ENCODE measurements around the gene COP1.

DNA sequence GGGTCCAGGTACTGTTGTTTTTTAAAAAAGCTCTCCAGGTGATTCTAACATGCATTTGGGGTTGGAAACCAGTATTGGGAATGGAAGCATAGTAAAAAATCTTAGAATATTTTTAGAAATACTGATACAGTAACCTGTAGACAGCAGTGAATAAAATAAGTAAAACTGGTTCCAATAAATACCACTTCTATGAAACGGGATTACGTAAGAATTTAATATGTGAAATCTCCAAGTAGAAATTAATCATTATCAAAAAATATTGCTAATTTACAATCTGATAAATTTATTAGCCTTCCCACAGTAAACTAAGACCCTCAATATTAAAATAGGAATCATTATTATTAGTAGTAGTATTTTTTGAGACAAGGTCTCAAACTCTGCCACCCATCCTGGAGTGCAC is 177.5 kb downstream of the COP1 start:
- no peak for TF ChIP-seq NFE2L2 (IDR thresholded peaks at IDR 0.05; ENCODE audit: low read depth, low read length)
- no peak for TF ChIP-seq MXI1 (IDR thresholded peaks at IDR 0.05; ENCODE audit: borderline replicate concordance, low read depth, low read length)
- TF ChIP-seq BHLHE40 (IDR thresholded peaks at IDR 0.05; ENCODE audit: low read depth, low read length): no peak
- TF ChIP-seq CTCF (conservative IDR thresholded peaks at IDR 0.05; ENCODE audit: low read depth, low read length): no peak
- peak; percentile 30; the same call in 1 of the 2 replicates for TF ChIP-seq CEBPB (IDR thresholded peaks at IDR 0.05; ENCODE audit: low read depth, low read length)
- TF ChIP-seq POLR2A (IDR thresholded peaks at IDR 0.05; ENCODE audit: low read depth, low read length): no peak
- TF ChIP-seq MAFK (IDR thresholded peaks at IDR 0.05; ENCODE audit: low read depth, low read length): no peak
- TF ChIP-seq SMC3 (IDR thresholded peaks at IDR 0.05; ENCODE audit: low read depth, low read length): no peak
- TF ChIP-seq USF2 (IDR thresholded peaks at IDR 0.05; ENCODE audit: low read depth, low read length): no peak
- TF ChIP-seq, protein P1, sequence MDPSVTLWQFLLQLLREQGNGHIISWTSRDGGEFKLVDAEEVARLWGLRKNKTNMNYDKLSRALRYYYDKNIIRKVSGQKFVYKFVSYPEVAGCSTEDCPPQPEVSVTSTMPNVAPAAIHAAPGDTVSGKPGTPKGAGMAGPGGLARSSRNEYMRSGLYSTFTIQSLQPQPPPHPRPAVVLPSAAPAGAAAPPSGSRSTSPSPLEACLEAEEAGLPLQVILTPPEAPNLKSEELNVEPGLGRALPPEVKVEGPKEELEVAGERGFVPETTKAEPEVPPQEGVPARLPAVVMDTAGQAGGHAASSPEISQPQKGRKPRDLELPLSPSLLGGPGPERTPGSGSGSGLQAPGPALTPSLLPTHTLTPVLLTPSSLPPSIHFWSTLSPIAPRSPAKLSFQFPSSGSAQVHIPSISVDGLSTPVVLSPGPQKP (IDR thresholded peaks at IDR 0.05; ENCODE audit: borderline replicate concordance, low read depth, low read length): no peak
- TF ChIP-seq RAD21 (IDR thresholded peaks at IDR 0.05; ENCODE audit: low read length): no peak
- TF ChIP-seq FOS (IDR thresholded peaks at IDR 0.05; ENCODE audit: low read depth, low read length): no peak
- no peak for TF ChIP-seq MAZ (IDR thresholded peaks at IDR 0.05; ENCODE audit: borderline replicate concordance, low read depth, low read length)
- TF ChIP-seq RFX5 (IDR thresholded peaks at IDR 0.05; ENCODE audit: low read depth, low read length): no peak

Measured in IMR-90 (cell line).